GM19467 (cell line): ENCODE measurements around the gene ARHGAP15.

Experiments
- ATAC-seq: cut with Tn5 transposase; IDR thresholded peaks from one replicate; pipeline ENCODE4 v1.9.1; 2021; ENCODE audit warnings: mild to moderate bottlenecking, moderate library complexity; ENCODE audit not compliant: unreplicated experiment

The ARHGAP15 gene

DNA sequence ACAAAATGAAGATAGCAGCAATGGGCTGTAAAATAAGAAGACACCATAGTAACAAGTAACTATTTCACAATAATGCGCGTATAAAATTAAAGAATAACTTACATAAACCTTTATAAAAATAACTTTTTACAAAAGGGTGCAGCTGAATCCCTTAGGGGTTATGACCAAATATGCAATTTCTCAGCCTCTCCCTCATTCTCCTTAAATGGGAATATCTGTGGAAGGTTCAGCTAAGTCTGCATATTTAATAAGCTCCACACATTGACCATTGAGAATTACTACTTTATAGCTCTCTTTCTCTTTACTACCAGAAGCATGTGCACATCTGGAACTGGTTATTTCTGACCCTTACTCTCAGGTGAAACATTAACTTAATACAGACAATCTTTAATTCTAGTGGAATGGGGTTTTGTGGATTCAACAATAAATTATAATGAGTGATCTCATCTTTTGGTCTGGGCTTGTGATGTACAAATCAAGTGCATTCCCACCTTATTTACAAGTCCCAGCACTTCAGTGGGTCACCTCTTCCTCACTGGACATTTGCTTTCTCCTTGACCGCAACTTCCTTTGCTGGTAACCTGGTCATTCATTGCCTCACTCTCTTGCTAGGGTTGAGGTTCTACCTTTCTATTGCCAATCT, 15.7 kb downstream of the ARHGAP15 start:
- no peak for ATAC-seq

DNA sequence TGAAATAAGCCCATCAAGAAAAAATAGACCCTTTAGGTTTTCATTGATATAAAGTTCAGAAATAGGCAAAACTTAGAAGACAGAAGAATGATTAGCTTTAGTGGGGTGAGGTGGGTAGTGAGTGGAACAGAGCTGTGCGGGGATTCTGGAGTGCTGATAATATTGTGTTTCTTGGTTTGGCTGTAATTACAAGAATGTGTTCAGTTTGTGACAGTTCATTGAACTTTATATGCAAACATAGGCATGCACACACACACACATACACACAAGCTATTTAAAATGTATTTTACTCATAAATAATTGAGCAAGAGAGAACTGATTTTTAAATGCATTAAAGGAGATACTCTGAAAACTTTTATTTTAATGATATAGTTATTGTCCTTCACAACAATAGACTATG, 17.1 kb downstream of the ARHGAP15 start:
- no peak for ATAC-seq

DNA sequence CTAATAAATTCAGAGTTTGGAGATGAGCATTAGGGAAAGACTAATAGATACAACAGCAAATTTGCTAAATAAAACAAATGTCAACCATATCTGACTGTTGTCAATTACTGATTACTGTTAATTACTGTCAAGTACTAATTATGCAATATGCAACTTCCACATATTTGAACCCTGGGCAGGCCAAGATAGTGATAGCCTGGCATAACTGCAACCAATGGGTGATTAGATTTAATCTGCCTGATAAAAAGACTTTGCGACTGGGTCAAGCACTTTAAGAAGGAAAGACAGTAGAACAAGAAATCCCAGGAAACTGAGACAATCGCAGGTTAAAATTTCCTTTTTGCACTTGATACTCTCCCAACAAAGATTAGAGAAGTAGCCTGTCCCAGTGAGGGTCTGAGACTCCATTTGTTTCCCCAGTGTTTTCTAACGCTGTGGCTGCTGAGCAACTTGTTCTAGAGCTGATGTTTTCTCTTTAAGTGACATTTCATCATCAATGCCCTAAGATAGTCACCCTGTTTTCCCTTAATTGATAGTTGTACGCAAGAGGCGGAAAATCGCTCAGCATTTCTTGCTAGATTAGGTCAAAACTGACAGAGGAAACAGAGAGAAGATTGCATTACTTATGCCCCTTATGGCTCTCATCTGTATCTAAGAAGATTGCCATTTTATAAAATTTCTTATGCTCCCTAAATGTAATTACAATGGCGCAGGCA, 17.8 kb downstream of the ARHGAP15 start:
- ATAC-seq = no peak

DNA sequence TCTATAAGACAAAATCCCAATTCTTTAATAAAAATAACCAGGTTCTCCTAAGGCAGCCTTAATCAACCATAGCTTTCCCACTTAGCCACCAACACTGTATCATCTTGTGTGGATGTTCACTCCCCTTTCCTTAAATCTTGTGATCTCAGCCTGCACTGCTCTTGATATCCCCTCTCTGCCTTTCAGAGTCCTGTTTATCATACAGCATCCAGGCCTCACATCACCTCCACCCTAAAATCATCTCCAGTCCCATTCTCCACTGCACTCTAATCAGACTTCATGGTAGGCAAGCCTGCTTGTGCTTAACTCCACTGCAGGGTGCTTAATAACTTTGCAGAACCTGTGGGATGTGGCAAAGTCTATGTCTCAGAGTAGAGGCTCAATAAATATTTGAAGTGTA, 18.8 kb downstream of the ARHGAP15 start:
- ATAC-seq = no peak

GRCh38 chr2:143148757-143149156, 19.5 kb downstream of the ARHGAP15 start:
- ATAC-seq = peak; percentile 55

- ATAC-seq = peak; percentile 42
Observed at GRCh38 chr2:143150287-143150686, 21.1 kb downstream of the ARHGAP15 start.

DNA sequence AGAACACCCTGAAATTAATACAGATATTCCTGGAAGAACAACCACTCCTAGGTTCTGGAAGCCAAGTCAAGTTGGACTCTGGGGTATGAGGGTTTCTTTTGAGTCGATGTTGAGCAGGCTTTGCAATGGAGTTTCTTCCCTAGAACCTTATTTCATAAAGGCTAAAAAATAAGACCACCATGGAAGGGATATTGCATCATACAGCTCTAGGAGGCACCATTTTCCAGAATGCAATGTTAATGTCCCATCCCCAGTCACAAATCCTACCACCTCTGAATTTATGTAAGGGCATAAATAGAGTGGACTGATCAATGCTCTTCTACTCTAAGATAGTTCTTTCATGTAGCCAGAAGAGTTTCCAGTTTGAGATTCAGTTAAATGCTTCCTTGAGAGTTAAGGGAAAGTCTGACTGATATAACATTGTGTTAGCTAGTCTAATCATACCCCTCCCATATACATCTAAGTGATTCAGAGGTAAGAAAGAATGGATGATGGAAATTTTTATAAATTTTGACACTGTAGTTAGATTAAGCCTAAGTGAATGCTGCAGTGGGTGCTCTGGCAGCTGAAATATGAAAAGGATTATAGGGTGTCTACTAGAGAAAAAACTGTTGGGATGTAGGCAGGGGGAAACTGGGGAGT, 22.0 kb downstream of the ARHGAP15 start:
- no peak for ATAC-seq

- ATAC-seq = no peak
Observed at GRCh38 chr2:143152219-143152618, 23.0 kb downstream of the ARHGAP15 start.

DNA sequence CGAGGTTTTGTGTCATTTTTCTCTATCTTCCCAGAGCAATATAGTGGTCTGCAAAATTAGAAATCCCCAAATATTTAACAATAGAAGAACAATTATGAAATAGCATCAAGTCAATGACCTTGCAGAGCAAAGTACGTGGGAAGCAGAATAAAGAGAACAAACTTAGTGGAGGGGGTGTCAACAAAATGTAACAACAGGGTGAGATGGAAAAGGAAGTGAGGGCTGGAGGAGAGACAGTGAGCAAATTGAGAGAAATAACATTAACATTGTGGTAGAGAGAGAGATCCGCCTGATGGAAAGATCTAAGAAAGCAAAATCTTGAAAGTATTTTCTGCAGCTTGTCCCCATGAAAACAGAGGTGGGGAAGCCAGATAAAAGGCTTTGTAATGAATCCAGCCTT, 23.4 kb downstream of the ARHGAP15 start:
- no peak for ATAC-seq

GRCh38 chr2:143155661-143156060, 26.4 kb downstream of the ARHGAP15 start:
- no peak for ATAC-seq

GRCh38 chr2:143157001-143157400, 27.8 kb downstream of the ARHGAP15 start:
- no peak for ATAC-seq

- ATAC-seq = no peak
Observed at GRCh38 chr2:143157418-143157817, 28.2 kb downstream of the ARHGAP15 start.

DNA sequence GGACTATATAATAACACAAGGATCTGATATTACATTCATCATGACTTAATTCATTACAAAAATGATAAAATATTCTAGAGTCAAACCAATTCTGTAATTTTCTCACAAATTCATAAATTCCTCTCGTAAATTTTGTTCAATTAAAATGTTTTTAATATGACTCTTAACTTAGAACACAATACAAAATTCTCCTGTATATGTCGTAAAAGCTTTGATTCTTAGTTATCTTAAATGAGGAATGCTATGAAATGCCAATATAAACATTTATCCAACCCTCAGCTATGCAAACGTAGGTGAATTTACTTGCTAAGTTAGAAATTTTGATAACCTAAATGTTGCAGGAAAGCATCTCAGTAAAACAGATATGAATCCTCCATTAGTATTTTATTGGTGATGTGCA, 28.9 kb downstream of the ARHGAP15 start:
- ATAC-seq = no peak

DNA sequence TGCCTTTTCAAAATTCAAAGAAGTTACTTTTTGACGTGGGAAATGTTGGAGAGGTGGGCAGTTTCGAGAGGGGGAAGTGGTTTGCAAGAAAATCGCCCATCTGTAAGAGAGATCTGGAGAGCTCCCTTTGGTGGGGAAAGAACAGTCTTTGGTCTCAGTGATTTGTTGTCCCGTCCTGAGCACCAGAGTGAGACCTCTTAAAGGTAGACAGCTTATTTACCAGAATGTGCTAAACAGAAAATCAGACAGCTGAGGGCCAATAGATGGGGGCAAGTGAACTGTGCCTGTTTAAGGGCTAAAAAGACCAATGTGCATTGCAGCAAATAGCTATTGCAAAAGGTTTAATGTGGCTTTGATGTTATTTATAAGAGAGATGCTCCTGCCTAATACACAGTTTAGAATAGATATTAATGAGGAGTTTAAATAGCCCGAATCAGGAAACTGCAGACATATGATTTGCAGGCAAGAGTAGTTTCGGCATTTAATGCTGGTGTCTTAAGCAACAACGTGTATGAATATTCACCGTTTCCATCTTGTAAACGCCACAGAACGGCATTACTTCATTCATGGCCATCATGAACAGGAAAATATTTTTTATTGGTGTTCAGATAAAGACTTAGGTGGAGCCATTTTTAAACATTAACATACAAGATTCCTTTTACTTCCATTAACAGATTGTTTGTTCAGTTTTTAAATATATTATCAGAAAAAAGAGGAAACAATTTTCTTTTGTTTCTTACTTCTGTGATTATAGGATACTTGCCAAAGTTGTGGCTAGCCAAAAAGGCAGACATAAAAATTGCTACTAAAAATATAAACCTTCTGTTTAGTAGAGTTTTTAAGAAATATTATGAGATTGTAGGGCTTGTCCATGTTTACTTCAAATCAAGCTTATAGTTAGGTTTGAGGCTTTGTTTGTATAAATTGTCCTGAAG, 29.6 kb downstream of the ARHGAP15 start:
- ATAC-seq = no peak

GRCh38 chr2:143159486-143159840, 30.2 kb downstream of the ARHGAP15 start:
- ATAC-seq = no peak

DNA sequence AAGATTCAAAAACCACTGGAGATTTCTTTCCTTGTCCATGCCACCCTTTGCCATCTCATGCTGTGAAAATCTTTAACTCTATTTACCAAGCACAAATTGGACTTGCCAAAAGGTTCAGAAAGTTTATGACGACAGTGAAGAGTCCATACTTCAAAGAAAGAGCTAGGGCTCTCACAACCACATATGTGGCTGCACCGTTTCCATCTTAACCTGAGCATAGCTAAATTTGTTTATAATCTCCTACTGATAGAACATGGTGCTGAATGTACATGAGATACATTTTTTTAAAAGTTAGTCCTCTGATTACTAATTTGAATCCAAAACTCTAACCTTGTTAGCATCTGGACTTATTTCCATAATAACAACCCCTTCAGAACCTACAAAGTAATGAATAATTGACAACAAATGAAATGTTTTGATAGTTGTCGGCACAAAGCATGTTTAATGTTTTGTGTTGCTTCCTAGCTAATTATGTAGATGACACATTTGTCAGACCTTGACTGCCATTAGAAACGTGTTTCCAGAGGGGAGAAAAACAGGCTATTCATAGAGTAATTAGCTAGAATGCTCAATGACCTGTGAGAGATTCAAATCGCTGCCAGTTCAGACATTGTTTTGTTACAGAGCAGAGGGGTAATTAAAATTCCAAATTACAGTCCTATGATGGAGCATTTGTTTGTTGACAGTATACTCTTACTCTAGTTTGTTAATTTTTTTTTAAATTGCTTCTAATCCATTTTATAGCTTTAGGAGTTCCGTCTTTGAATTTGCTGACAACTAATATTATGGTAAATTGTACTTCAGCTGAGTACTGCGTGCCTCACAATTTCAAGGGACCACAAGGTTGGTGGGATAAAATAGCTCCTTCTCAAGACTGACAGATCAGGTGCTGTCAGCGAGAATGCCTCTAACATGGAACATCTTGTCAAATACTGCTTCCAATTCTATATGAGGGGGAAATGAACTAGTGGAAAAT, 31.8 kb downstream of the ARHGAP15 start:
- no peak for ATAC-seq

DNA sequence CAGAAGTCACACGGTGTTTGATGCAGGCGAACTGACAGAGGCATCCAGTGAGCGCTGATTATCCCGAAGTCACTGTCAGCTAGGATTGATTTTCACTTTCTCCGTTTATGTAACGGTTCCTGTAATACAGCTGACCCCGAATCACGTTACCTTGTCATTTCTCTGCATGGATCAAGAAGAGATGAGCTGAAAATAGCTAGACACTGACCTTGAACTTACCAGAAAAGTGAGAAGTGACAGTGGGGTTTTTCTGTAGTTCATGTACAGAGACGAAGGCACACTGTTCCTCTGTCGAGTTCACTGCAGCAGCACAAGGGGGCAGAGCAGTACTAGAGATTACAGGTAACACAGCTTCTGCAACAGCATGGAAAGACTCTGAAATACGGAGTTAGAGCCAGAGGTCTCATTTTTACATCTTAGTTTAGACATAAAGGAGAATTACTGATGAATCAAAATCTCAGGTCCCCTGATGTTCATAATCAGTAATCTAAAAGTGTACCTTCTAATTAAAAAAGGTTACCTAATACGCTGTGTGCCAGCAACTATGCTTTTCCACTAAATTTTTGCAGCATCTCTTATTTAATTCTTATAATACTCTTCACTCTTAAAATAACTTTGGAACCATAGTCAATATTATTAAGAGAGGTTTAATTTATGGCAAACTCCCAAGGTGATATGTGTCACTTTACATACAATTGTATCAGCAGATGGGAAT, 33.1 kb downstream of the ARHGAP15 start:
- peak; percentile 65 for ATAC-seq

- ATAC-seq = no peak
Observed at GRCh38 chr2:143162997-143163396, 33.8 kb downstream of the ARHGAP15 start.

DNA sequence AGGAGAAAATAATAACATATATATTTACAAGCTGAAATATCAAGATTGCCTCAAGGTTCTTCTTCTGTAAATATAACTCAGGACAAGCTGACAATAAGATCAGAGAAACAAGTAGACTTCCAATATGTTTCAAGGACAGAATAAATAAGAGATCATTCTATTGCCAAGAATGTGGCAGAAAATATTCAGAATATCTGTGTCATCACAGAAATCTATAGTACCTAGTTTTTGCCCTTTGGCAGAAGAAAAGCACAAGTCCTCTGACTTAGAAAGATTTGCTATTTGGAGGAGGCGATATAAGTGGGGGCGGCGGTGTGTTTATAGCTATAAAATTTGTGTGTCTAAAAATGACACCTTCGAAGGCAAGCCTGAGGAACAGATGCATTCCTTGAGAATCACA, 34.3 kb downstream of the ARHGAP15 start:
- no peak for ATAC-seq
